ENCODE measurements around the gene GBGT1.
"Not testable (repeated sequence)": the region's sequence is repeated elsewhere in the genome, so short reads cannot be mapped to it uniquely, and the experiment has no call there.

GBGT1 gene

DNA sequence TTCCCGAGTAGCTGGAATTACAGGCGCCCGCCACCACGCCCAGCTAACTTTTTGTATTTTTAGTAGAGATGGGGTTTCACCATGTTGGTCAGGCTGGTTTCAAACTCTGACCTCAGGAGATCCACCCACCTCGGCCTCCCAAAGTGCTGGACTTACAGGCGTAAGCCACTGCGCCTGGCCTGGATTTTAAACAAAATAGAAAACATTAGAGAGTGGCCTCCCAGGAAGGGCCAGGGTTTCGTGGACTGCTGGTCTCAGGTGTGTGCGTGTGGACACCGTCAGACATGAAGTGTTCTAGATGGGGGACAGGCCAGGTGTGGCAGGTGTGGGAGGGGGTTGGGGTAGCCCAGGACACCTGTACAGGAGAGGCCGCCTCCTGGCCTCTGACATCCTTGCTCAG, 7.0 kb upstream of the GBGT1 start:
- Histone ChIP-seq H3K36me3 (ENCODE audit: insufficient read depth, low read length) (no peaks in the 10 kb centered on the region), H3K4me2 (ENCODE audit: insufficient read depth, low read length) (no peak overlapping the region), H3K79me2 (ENCODE audit: insufficient read depth, low read length) (no peaks in the 10 kb centered on the region), H3K9ac (ENCODE audit: low read depth, low read length) (no peak overlapping the region), H4K20me1 (ENCODE audit: insufficient read depth, low read length) (no peaks in the 10 kb centered on the region), H3K9me3 (ENCODE audit: insufficient read depth, low read length, severe bottlenecking) (no peaks in the 10 kb centered on the region), H2AFZ (ENCODE audit: low read depth, low read length) (no peak overlapping the region), H3K4me1 (ENCODE audit: insufficient read depth, low read length) (no peaks in the 10 kb centered on the region), H3K27me3 (ENCODE audit: insufficient read depth, low read length, poor library complexity) (peaks cover 3% of the 10 kb centered on the region), H3K27ac (ENCODE audit: low read length) (no peak overlapping the region), H3K4me3 (ENCODE audit: low read depth in 1 of 2, low read length in 2 of 2) (no peak overlapping the region)
- no peak for ATAC-seq (ENCODE audit: insufficient read depth, low read depth)
- no peak for DNase-seq
- no peak for TF ChIP-seq EZH2 (IDR thresholded peaks at IDR 0.05; ENCODE audit: borderline replicate concordance, low read depth, low read length, severe bottlenecking)
- TF ChIP-seq, protein P1, sequence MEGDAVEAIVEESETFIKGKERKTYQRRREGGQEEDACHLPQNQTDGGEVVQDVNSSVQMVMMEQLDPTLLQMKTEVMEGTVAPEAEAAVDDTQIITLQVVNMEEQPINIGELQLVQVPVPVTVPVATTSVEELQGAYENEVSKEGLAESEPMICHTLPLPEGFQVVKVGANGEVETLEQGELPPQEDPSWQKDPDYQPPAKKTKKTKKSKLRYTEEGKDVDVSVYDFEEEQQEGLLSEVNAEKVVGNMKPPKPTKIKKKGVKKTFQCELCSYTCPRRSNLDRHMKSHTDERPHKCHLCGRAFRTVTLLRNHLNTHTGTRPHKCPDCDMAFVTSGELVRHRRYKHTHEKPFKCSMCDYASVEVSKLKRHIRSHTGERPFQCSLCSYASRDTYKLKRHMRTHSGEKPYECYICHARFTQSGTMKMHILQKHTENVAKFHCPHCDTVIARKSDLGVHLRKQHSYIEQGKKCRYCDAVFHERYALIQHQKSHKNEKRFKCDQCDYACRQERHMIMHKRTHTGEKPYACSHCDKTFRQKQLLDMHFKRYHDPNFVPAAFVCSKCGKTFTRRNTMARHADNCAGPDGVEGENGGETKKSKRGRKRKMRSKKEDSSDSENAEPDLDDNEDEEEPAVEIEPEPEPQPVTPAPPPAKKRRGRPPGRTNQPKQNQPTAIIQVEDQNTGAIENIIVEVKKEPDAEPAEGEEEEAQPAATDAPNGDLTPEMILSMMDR (IDR thresholded peaks at IDR 0.05; ENCODE audit: borderline replicate concordance, extremely low read depth, low read length, poor library complexity, severe bottlenecking), result no peak

DNA sequence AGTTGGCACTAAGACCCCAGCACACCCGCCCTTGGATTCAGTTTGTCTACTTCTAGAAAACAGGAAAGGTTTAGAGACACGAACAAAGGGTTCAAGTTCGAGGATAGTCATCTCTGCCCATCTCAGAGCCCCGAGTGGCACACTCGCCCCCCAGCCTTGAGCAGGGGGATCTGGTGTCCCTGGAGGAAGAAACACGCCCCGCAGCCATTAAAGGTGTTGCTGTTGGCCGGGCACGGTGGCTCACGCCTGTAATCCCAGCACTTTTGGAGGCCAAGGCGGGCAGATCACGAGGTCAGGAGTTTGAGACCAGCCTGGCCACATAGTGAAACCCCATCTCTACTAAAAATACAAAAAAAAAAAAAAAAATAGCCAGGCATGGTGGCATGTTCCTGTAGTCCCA, 6.0 kb upstream of the GBGT1 start:
- H3K27ac ChIP-seq (ENCODE audit: low read length); H3K79me2 ChIP-seq (ENCODE audit: insufficient read depth, low read length); DNase-seq; H3K9ac ChIP-seq (ENCODE audit: low read depth, low read length); H4K20me1 ChIP-seq (ENCODE audit: insufficient read depth, low read length); H3K4me2 ChIP-seq (ENCODE audit: insufficient read depth, low read length); H3K4me1 ChIP-seq (ENCODE audit: insufficient read depth, low read length); H3K36me3 ChIP-seq (ENCODE audit: insufficient read depth, low read length); H2AFZ ChIP-seq (ENCODE audit: low read depth, low read length); H3K4me3 ChIP-seq (ENCODE audit: low read depth in 1 of 2, low read length in 2 of 2); ATAC-seq (ENCODE audit: insufficient read depth, low read depth); H3K9me3 ChIP-seq (ENCODE audit: insufficient read depth, low read length, severe bottlenecking); H3K27me3 ChIP-seq (ENCODE audit: insufficient read depth, low read length, poor library complexity): not testable (repeated sequence)

DNA sequence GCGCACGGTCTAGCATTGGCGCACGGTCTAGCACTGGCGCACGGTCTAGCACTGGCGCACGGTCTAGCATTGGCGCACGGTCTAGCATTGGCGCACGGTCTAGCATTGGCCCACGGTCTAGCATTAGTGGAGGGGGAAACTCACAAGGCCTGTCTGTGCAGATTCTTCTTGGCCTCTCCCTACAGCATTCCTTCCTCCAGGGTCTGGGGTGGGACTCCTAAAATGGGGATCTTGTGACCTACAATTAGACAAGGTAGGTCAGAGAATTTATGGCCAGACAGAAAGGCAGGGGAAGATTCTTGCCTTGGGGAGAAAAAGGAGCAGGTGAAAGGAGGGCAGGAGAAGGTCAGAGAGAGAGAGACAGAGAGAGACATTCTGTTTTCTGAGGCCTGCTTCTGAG, 5.4 kb upstream of the GBGT1 start:
- no peak for ATAC-seq (ENCODE audit: insufficient read depth, low read depth)
- H3K27ac ChIP-seq (ENCODE audit: low read length), result no peak overlapping the region
- H4K20me1 ChIP-seq (ENCODE audit: insufficient read depth, low read length), result no peaks in the 10 kb centered on the region
- H3K4me2 ChIP-seq (ENCODE audit: insufficient read depth, low read length), result no peak overlapping the region
- no peaks in the 10 kb centered on the region for H3K9me3 ChIP-seq (ENCODE audit: insufficient read depth, low read length, severe bottlenecking)
- H3K4me3 ChIP-seq (ENCODE audit: low read depth in 1 of 2, low read length in 2 of 2), result no peak overlapping the region
- H3K36me3 ChIP-seq (ENCODE audit: insufficient read depth, low read length), result no peaks in the 10 kb centered on the region
- no peak overlapping the region for H3K9ac ChIP-seq (ENCODE audit: low read depth, low read length)
- no peaks in the 10 kb centered on the region for H3K4me1 ChIP-seq (ENCODE audit: insufficient read depth, low read length)
- no peak overlapping the region for H2AFZ ChIP-seq (ENCODE audit: low read depth, low read length)
- TF ChIP-seq, protein P1 (IDR thresholded peaks at IDR 0.05; ENCODE audit: borderline replicate concordance, extremely low read depth, low read length, poor library complexity, severe bottlenecking), result no peak
- no peak for TF ChIP-seq EZH2 (IDR thresholded peaks at IDR 0.05; ENCODE audit: borderline replicate concordance, low read depth, low read length, severe bottlenecking)
- no peaks in the 10 kb centered on the region for H3K79me2 ChIP-seq (ENCODE audit: insufficient read depth, low read length)
- H3K27me3 ChIP-seq (ENCODE audit: insufficient read depth, low read length, poor library complexity), result peaks cover 3% of the 10 kb centered on the region
- DNase-seq, result no peak

DNA sequence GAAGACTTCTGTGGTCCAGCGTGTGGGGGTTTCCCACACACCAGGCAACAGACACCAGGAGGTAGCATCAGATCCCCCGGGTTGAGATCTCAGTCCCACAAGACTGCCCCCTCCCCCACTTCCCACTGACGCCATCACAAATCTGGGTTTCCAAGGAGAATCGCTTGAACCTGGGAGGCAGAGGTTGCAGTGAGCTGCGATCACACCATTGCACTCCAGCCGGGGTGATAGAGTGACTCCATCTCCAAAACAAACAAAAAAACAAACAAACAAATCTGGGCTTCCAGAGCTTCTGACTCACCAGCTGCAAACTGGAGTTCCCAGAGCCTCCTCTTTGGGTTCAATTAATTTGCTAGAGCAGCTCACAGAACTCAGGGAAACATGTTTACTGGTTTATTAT, 4.7 kb upstream of the GBGT1 start:
- no peak for DNase-seq
- no peaks in the 10 kb centered on the region for H3K9me3 ChIP-seq (ENCODE audit: insufficient read depth, low read length, severe bottlenecking)
- TF ChIP-seq, protein P1 (IDR thresholded peaks at IDR 0.05; ENCODE audit: borderline replicate concordance, extremely low read depth, low read length, poor library complexity, severe bottlenecking), result no peak
- TF ChIP-seq EZH2 (IDR thresholded peaks at IDR 0.05; ENCODE audit: borderline replicate concordance, low read depth, low read length, severe bottlenecking), result no peak

More for the DNA sequence above, 4.7 kb upstream of the GBGT1 start:
- H2AFZ ChIP-seq (ENCODE audit: low read depth, low read length), result no peak overlapping the region
- H3K27ac ChIP-seq (ENCODE audit: low read length), result no peak overlapping the region
- ATAC-seq (ENCODE audit: insufficient read depth, low read depth), result no peak
- H3K4me2 ChIP-seq (ENCODE audit: insufficient read depth, low read length), result no peak overlapping the region
- no peaks in the 10 kb centered on the region for H3K36me3 ChIP-seq (ENCODE audit: insufficient read depth, low read length)
- peaks cover 5% of the 10 kb centered on the region for H3K4me1 ChIP-seq (ENCODE audit: insufficient read depth, low read length)
- no peaks in the 10 kb centered on the region for H3K79me2 ChIP-seq (ENCODE audit: insufficient read depth, low read length)
- no peaks in the 10 kb centered on the region for H4K20me1 ChIP-seq (ENCODE audit: insufficient read depth, low read length)
- H3K4me3 ChIP-seq (ENCODE audit: low read depth in 1 of 2, low read length in 2 of 2), result no peak overlapping the region
- no peak overlapping the region for H3K9ac ChIP-seq (ENCODE audit: low read depth, low read length)
- H3K27me3 ChIP-seq (ENCODE audit: insufficient read depth, low read length, poor library complexity), result peaks cover 3% of the 10 kb centered on the region

All from DND-41 (cell line).